ENCODE data around the gene MALRD1. TPM values are rescaled to one million over a fixed set of nuclear protein-coding genes. Genes with fewer than 3 reads are reported as not detected.

The MALRD1 gene
- total RNA-seq, 4 donors from 2014 or later: 0.23 TPM; not detected in 3

GRCh38 chr10:19046679-19047078 is 1.9 kb upstream of the MALRD1 start:
- intact Hi-C loops (cut with DNase I; ENCODE audit: low total_unique reads): no loop called here
- DNase-seq (ENCODE audit: low spot score in 2 of 2): no peak
- no peak for TF ChIP-seq CTCF (IDR thresholded peaks at IDR 0.05)
- TF ChIP-seq POLR2A (IDR thresholded peaks at IDR 0.05): no peak

GRCh38 chr10:19048891-19049290 is 290 bp downstream of the MALRD1 start:
- no peak overlapping the region for H3K4me3 ChIP-seq (ENCODE audit: low read depth, poor library complexity, severe bottlenecking)
- DNase-seq (ENCODE audit: low spot score in 2 of 2): no peak
- TF ChIP-seq POLR2A (IDR thresholded peaks at IDR 0.05): no peak
- TF ChIP-seq CTCF (IDR thresholded peaks at IDR 0.05): no peak
- intact Hi-C loops (cut with DNase I; ENCODE audit: low total_unique reads): no loop called here
- 49 to 59% methylated on average over 3 of the region's 3 CpGs for WGBS, 2 donors

More at GRCh38 chr10:19046679-19047078, 1.9 kb upstream of the MALRD1 start:
- 69 to 84% methylated on average over 1 of the region's 1 CpG for WGBS, 2 donors
- no peak overlapping the region for H3K4me3 ChIP-seq (ENCODE audit: low read depth, poor library complexity, severe bottlenecking)

- TF ChIP-seq CTCF (IDR thresholded peaks at IDR 0.05) (no peak), POLR2A (IDR thresholded peaks at IDR 0.05) (no peak)
- DNase-seq (ENCODE audit: low spot score in 2 of 2): no peak
- intact Hi-C loops (cut with DNase I; ENCODE audit: low total_unique reads): no loop called here
- no peak overlapping the region for H3K4me3 ChIP-seq (ENCODE audit: low read depth, poor library complexity, severe bottlenecking)
- 79 to 85% methylated on average over 2 of the region's 2 CpGs for WGBS, 2 donors
Measured at GRCh38 chr10:19049567-19049966, 966 bp downstream of the MALRD1 start.

GRCh38 chr10:19054289-19054835 is 5.8 kb downstream of the MALRD1 start:
- DNase-seq (ENCODE audit: low spot score in 2 of 2): no peak
- TF ChIP-seq CTCF (IDR thresholded peaks at IDR 0.05): no peak
- no peak for TF ChIP-seq POLR2A (IDR thresholded peaks at IDR 0.05)
- intact Hi-C loops (cut with DNase I; ENCODE audit: low total_unique reads): no loop called here
- WGBS, 2 donors: 73 to 76% methylated on average over 5 of the region's 5 CpGs
- no peak overlapping the region for H3K4me3 ChIP-seq (ENCODE audit: low read depth, poor library complexity, severe bottlenecking)

- TF ChIP-seq CTCF (IDR thresholded peaks at IDR 0.05) (no peak), POLR2A (IDR thresholded peaks at IDR 0.05) (no peak)
- 43 to 51% methylated on average over 4 of the region's 4 CpGs for WGBS, 2 donors
- H3K4me3 ChIP-seq (ENCODE audit: low read depth, poor library complexity, severe bottlenecking): no peak overlapping the region
- intact Hi-C loops (cut with DNase I; ENCODE audit: low total_unique reads): no loop called here
- DNase-seq (ENCODE audit: low spot score in 2 of 2): no peak
Measured at GRCh38 chr10:19058046-19058445, 9.4 kb downstream of the MALRD1 start.

- H3K4me3 ChIP-seq (ENCODE audit: low read depth, poor library complexity, severe bottlenecking): no peak overlapping the region
- TF ChIP-seq CTCF (IDR thresholded peaks at IDR 0.05) (no peak), POLR2A (IDR thresholded peaks at IDR 0.05) (no peak)
- no peak for DNase-seq (ENCODE audit: low spot score in 2 of 2)
- intact Hi-C loops (cut with DNase I; ENCODE audit: low total_unique reads): no loop called here
- 85 to 87% methylated on average over 6 of the region's 6 CpGs for WGBS, 2 donors
Measured at GRCh38 chr10:19063986-19064385, 15.4 kb downstream of the MALRD1 start.

Data from lower leg skin (tissue), 4 donors.